Esophagus muscularis mucosa (tissue), 4 donors: ENCODE measurements around the gene ANP32B. TPM values are rescaled to one million over a fixed set of nuclear protein-coding genes. Genes with fewer than 3 reads are reported as not detected.

Source experiments
- DNase-seq: peaks from one replicate; pipeline ENCODE4 v3.0.0-alpha.2; 2017; ENCODE audit errors: extremely low spot score
- H3K27ac ChIP-seq, 4 donors: fragments of 200-600 bp; sonication (generic); replicated peaks in 1 of 4; 1 replicate in 3 of 4; 2 replicates in 1 of 4; pipeline ENCODE4 v1.5.1; 2016 to 2019; ENCODE audit warnings: mild to moderate bottlenecking in 1 of 4
- H3K27me3 ChIP-seq, 4 donors: fragments of 200-600 bp; sonication (generic); one replicate each; pipeline versions ENCODE4 v1.5.1 to v1.6.0; 2016 to 2019
- H3K36me3 ChIP-seq, 4 donors: fragments of 200-600 bp; sonication (generic); one replicate each; pipeline ENCODE4 v1.5.1; 2016 to 2019
- H3K4me1 ChIP-seq, 4 donors: fragments of 200-600 bp; sonication (generic); one replicate each; pipeline ENCODE4 v1.5.1; 2016 to 2019
- H3K4me3 ChIP-seq, 4 donors: fragments of 200-600 bp; sonication (generic); 1 replicate in 2 of 4; 2 replicates in 2 of 4; pipeline ENCODE4 v1.5.1; 2016 to 2019; ENCODE audit warnings: mild to moderate bottlenecking in 4 of 4, moderate library complexity in 1 of 4
- H3K9me3 ChIP-seq, 4 donors: fragments of 200-600 bp; sonication (generic); 1 replicate in 3 of 4; 2 replicates in 1 of 4; pipeline ENCODE4 v1.5.1; 2016 to 2019
- CTCF ChIP-seq, 3 experiments: fragments of 200-600 bp in 2 of 3; fragments of 450-650 bp in 1 of 3; sonication (generic) in 2 of 3; IDR thresholded peaks; one replicate each; pipeline ENCODE4 v1.5.1; 2017 to 2019; ENCODE audit warnings: antibody characterized with exemption in 3 of 3, mild to moderate bottlenecking in 2 of 3, moderate library complexity in 1 of 3
- EP300 ChIP-seq: sonication (generic); formaldehyde crosslinking; IDR thresholded peaks from one replicate; pipeline ENCODE4 v1.6.1; 2017; ENCODE audit warnings: antibody characterized with exemption
- POLR2A ChIP-seq: fragments of 450-650 bp; IDR thresholded peaks from one replicate; pipeline ENCODE4 v1.6.1; 2017; ENCODE audit warnings: antibody characterized with exemption, moderate library complexity, mild to moderate bottlenecking, low read depth
- POLR2AphosphoS5 ChIP-seq, 2 donors: sonication (generic); formaldehyde crosslinking; IDR thresholded peaks; one replicate each; pipeline ENCODE4 v1.6.1; 2017; ENCODE audit warnings: antibody characterized with exemption in 2 of 2
- WGBS: methylation state at CpG from one replicate; pipeline ENCODE4 v1.1.5; 2018; 5-methylcytosine and 5-hydroxymethylcytosine counted together
- intact Hi-C: fragments of 100-400 bp; cut with DNase I; formaldehyde crosslinking; loops from one replicate; pipeline ENCODE4 v1.15.1; 2023
- small RNA-seq, 3 donors: library from RNA; depleted of rRNA; stranded (forward); fragments of <200 nt; gene quantifications; one replicate each; pipeline ENCODE3, GENCODE V24; 2016
- total RNA-seq, 4 donors: library from RNA; depleted of rRNA; stranded (reverse); fragments of >200 nt; gene quantifications; one replicate each; pipeline versions ENCODE4 v1.1.0 to v1.2.1, GENCODE V29; 2016

The ANP32B gene
- total RNA-seq, 4 donors from 2014 or later: 30.2 to 52.7 (median 39.9) TPM

GRCh38 chr9:98062161-98062560 is 79.0 kb downstream of the ANP32B start:
- intact Hi-C loops: no loop called here
- Histone ChIP-seq H3K4me1 (peaks cover 10 to 31% (median 16%) of the 10 kb centered on the region in 4 donors), H3K27me3 (no peaks in the 10 kb centered on the region), H3K9me3 (no peaks in the 10 kb centered on the region), H3K36me3 (peaks cover 22 to 66% (median 50%) of the 10 kb centered on the region in 4 donors), H3K27ac (no peak overlapping the region), H3K4me3 (no peak overlapping the region)
- TF ChIP-seq EP300 (no peak), CTCF (IDR thresholded peaks at IDR 0.05) (no peak), POLR2AphosphoS5 (IDR thresholded peaks at IDR 0.05) (no peak), POLR2A (no peak)
- no peak for DNase-seq
- WGBS: 88% methylated on average over 3 of the region's 3 CpGs

- H3K9me3 ChIP-seq: no peaks in the 10 kb centered on the region
- no peak overlapping the region for H3K4me3 ChIP-seq
- peaks cover 0 to 4% (median 0%) of the 10 kb centered on the region in 4 donors for H3K4me1 ChIP-seq
- 89% methylated on average over 8 of the region's 8 CpGs for WGBS
- no peak for DNase-seq
- H3K36me3 ChIP-seq: peaks cover 22 to 74% (median 54%) of the 10 kb centered on the region in 4 donors
- intact Hi-C loops: no loop called here
- H3K27ac ChIP-seq: no peak overlapping the region
- TF ChIP-seq CTCF (IDR thresholded peaks at IDR 0.05): no peak
- TF ChIP-seq POLR2A: no peak
- TF ChIP-seq EP300: no peak
- TF ChIP-seq POLR2AphosphoS5 (IDR thresholded peaks at IDR 0.05): no peak
- no peaks in the 10 kb centered on the region for H3K27me3 ChIP-seq
Measured at GRCh38 chr9:98064623-98065392, 81.7 kb downstream of the ANP32B start.

Small RNA genes within 50 kb of the gene (small RNA-seq; reads per million reads assigned to genes)
- 0 reads per million in 3 donors for gene RNU6-918P

Other genes starting within 250 kb of the ANP32B start
- gene FOXE1, start 130.1 kb upstream of the ANP32B start, total RNA-seq: not detected
- gene TRMO, start 60.8 kb upstream of the ANP32B start, total RNA-seq: 10 to 100 TPM; 16.6 to 22.7 (median 18.8) TPM
- gene HEMGN, start 45.2 kb upstream of the ANP32B start, total RNA-seq: 1 to 10 TPM in 1 of 4 donors, not detected in 3; 1.2 TPM
- gene NANS, start 73.4 kb downstream of the ANP32B start, total RNA-seq: 10 to 100 TPM; 25.3 to 54.7 (median 37.3) TPM
- 10 to 100 TPM in 2 of 4 donors, 1 to 10 TPM in 2; 6.1 to 14.9 (median 11.2) TPM for gene TRIM14, start 135.9 kb downstream of the ANP32B start, total RNA-seq
- gene CORO2A, start 209.3 kb downstream of the ANP32B start, total RNA-seq: 1 to 10 TPM in 3 of 4 donors, under 1 TPM in 1; 0.42 to 2.7 (median 1.9) TPM